CD4-positive, alpha-beta T cell treated with Interleukin-15 for 1 hour (primary cell): ENCODE measurements around the gene IFT25.

ENCODE experiments used
- DNase-seq: peaks from one replicate; pipeline ENCODE4 v3.0.0-alpha.2; 2020

Gene IFT25

GRCh38 chr1:53956308-53957168 lies 11.0 kb upstream of the IFT25 start:
- no peak for DNase-seq

GRCh38 chr1:53954128-53954527 lies 8.6 kb upstream of the IFT25 start:
- no peak for DNase-seq

- DNase-seq: no peak
Observed at GRCh38 chr1:53951697-53952096, 6.2 kb upstream of the IFT25 start.

GRCh38 chr1:53949023-53949990 lies 3.8 kb upstream of the IFT25 start:
- no peak for DNase-seq

- no peak for DNase-seq
Observed at GRCh38 chr1:53948291-53948690, 2.8 kb upstream of the IFT25 start.

- DNase-seq: no peak
Observed at GRCh38 chr1:53947172-53947907, 1.8 kb upstream of the IFT25 start.

- no peak for DNase-seq
Observed at GRCh38 chr1:53946252-53947171, 1.0 kb upstream of the IFT25 start, which contains the start of gene LRRC42. Gene LRRC42, plus strand, starts transcription at chr1:53946350. Its CDS starts 5,650 bp downstream, at chr1:53952000.

GRCh38 chr1:53945183-53945432 lies 391 bp downstream of the IFT25 start:
- no peak for DNase-seq

GRCh38 chr1:53944469-53945182 lies 873 bp downstream of the IFT25 start:
- DNase-seq: no peak

- DNase-seq: no peak
Observed at GRCh38 chr1:53943490-53944043, 1.9 kb downstream of the IFT25 start.

- no peak for DNase-seq
Observed at GRCh38 chr1:53943090-53943489, 2.4 kb downstream of the IFT25 start.

- DNase-seq: no peak
Observed at GRCh38 chr1:53942127-53942957, 3.2 kb downstream of the IFT25 start.

- no peak for DNase-seq
Observed at GRCh38 chr1:53938136-53938830, 7.2 kb downstream of the IFT25 start.

GRCh38 chr1:53936430-53936829 lies 9.1 kb downstream of the IFT25 start:
- no peak for DNase-seq

GRCh38 chr1:53934170-53934765 lies 11.2 kb downstream of the IFT25 start:
- no peak for DNase-seq

- DNase-seq: no peak
Observed at GRCh38 chr1:53931523-53931922, 14.0 kb downstream of the IFT25 start.

- DNase-seq: no peak
Observed at GRCh38 chr1:53930932-53931331, 14.6 kb downstream of the IFT25 start.

GRCh38 chr1:53929246-53929960 lies 16.1 kb downstream of the IFT25 start:
- no peak for DNase-seq
